KMS-11 (cell line): Measurements from ENCODE around the gene UBXN2A.
"Not testable (repeated sequence)": the region's sequence is repeated elsewhere in the genome, so short reads cannot be mapped to it uniquely, and the experiment has no call there.

Experiments
- H2AFZ ChIP-seq: fragments of 200-600 bp; sonication (generic); 2 replicates; pipeline ENCODE4 v1.6.1; 2016; ENCODE audit warnings: antibody characterized with exemption, mixed run types, low read depth
- H3K27ac ChIP-seq: fragments of 200-600 bp; sonication (generic); 2 replicates; pipeline ENCODE4 v1.6.1; 2016; ENCODE audit warnings: mild to moderate bottlenecking, mixed run types
- H3K27me3 ChIP-seq: fragments of 200-600 bp; sonication (generic); 2 replicates; pipeline ENCODE4 v1.6.1; 2017; ENCODE audit warnings: mild to moderate bottlenecking, low read depth, mixed run types, moderate library complexity; ENCODE audit not compliant: insufficient read depth
- H3K36me3 ChIP-seq: fragments of 200-600 bp; sonication (generic); 2 replicates; pipeline ENCODE4 v1.6.1; 2017; ENCODE audit warnings: mild to moderate bottlenecking, mixed run types; ENCODE audit not compliant: insufficient read depth
- H3K4me1 ChIP-seq: fragments of 200-600 bp; sonication (generic); 2 replicates; pipeline ENCODE4 v1.6.1; 2016; ENCODE audit warnings: mild to moderate bottlenecking, low read depth, mixed run types; ENCODE audit not compliant: poor library complexity, severe bottlenecking
- H3K4me2 ChIP-seq: fragments of 200-600 bp; sonication (generic); 2 replicates; pipeline ENCODE4 v1.7.0; 2016; ENCODE audit warnings: mild to moderate bottlenecking, mixed run types
- H3K4me3 ChIP-seq: fragments of 200-600 bp; sonication (generic); IDR thresholded peaks from 2 replicates; pipeline ENCODE4 v1.6.1; 2017; ENCODE audit warnings: low read depth, low read length, mixed read lengths; ENCODE audit not compliant: insufficient read depth
- H3K79me2 ChIP-seq: fragments of 200-600 bp; sonication (generic); 2 replicates; pipeline ENCODE4 v1.6.1; 2016; ENCODE audit warnings: low read depth, mixed run types; ENCODE audit not compliant: insufficient read depth
- H3K9ac ChIP-seq: fragments of 200-600 bp; sonication (generic); 2 replicates; pipeline ENCODE4 v1.6.1; 2016; ENCODE audit warnings: mild to moderate bottlenecking, mixed run types
- H4K20me1 ChIP-seq: fragments of 200-600 bp; sonication (generic); 2 replicates; pipeline ENCODE4 v1.6.1; 2016; ENCODE audit warnings: mild to moderate bottlenecking, mixed run types; ENCODE audit not compliant: insufficient read depth
- TF ChIP-seq, protein P1 (sequence below): fragments of 200-600 bp; sonication (generic); conservative IDR thresholded peaks from 2 replicates; pipeline ENCODE4 v1.6.1; 2017; ENCODE audit warnings: low read depth, mild to moderate bottlenecking, antibody characterized with exemption, low read length, moderate library complexity, mixed read lengths

Gene UBXN2A

DNA sequence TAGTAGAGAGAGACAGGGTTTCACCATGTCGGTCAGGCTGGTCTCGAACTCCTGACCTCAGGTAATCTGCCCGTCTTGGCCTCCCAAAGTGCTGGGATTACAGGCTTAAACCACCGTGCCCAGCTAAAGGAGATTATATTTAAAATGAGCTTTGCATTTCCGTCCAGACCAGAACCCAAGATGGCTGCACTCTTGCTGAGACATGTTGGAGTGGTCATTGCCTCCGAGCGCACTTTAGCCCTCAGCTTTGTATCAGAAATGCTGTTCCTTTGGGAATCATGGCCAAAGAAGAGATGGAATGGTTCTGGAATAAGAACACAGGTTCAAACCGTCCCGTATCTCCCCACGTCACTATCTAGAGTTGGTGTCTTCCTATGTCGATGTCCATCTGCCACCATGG, 3.4 kb downstream of the UBXN2A start:
- no peak overlapping the region for H3K4me2 ChIP-seq
- H3K27ac ChIP-seq, result no peak overlapping the region
- H3K27me3 ChIP-seq, result no peaks in the 10 kb centered on the region
- H3K79me2 ChIP-seq, result peaks cover 56% of the 10 kb centered on the region
- no peak overlapping the region for H3K4me3 ChIP-seq
- no peak overlapping the region for H3K9ac ChIP-seq
- no peaks in the 10 kb centered on the region; the same call in 1 of the 2 replicates for H4K20me1 ChIP-seq
- H3K36me3 ChIP-seq, result no peaks in the 10 kb centered on the region
- no peak overlapping the region for H2AFZ ChIP-seq
- peaks cover 13% of the 10 kb centered on the region for H3K4me1 ChIP-seq
- TF ChIP-seq, protein P1, sequence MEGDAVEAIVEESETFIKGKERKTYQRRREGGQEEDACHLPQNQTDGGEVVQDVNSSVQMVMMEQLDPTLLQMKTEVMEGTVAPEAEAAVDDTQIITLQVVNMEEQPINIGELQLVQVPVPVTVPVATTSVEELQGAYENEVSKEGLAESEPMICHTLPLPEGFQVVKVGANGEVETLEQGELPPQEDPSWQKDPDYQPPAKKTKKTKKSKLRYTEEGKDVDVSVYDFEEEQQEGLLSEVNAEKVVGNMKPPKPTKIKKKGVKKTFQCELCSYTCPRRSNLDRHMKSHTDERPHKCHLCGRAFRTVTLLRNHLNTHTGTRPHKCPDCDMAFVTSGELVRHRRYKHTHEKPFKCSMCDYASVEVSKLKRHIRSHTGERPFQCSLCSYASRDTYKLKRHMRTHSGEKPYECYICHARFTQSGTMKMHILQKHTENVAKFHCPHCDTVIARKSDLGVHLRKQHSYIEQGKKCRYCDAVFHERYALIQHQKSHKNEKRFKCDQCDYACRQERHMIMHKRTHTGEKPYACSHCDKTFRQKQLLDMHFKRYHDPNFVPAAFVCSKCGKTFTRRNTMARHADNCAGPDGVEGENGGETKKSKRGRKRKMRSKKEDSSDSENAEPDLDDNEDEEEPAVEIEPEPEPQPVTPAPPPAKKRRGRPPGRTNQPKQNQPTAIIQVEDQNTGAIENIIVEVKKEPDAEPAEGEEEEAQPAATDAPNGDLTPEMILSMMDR, result no peak

- no peaks in the 10 kb centered on the region for H3K27me3 ChIP-seq
- H2AFZ ChIP-seq, result no peak overlapping the region
- H3K27ac ChIP-seq, result no peak overlapping the region
- peaks cover 11% of the 10 kb centered on the region for H3K4me1 ChIP-seq
- H4K20me1 ChIP-seq, result no peaks in the 10 kb centered on the region; the same call in 1 of the 2 replicates
- H3K9ac ChIP-seq, result no peak overlapping the region
- H3K36me3 ChIP-seq, result no peaks in the 10 kb centered on the region
- no peak overlapping the region for H3K4me2 ChIP-seq
- TF ChIP-seq, protein P1, result no peak
- H3K79me2 ChIP-seq, result peaks cover 60% of the 10 kb centered on the region
- H3K4me3 ChIP-seq, result no peak overlapping the region
Observed at GRCh38 chr2:23944527-23944926, 4.3 kb downstream of the UBXN2A start.

GRCh38 chr2:23944976-23945375, 4.7 kb downstream of the UBXN2A start:
- no peak overlapping the region for H2AFZ ChIP-seq
- H3K9ac ChIP-seq, result no peak overlapping the region
- no peaks in the 10 kb centered on the region; the same call in 1 of the 2 replicates for H4K20me1 ChIP-seq
- TF ChIP-seq, protein P1, result no peak
- peaks cover 60% of the 10 kb centered on the region for H3K79me2 ChIP-seq
- no peaks in the 10 kb centered on the region for H3K36me3 ChIP-seq
- H3K27me3 ChIP-seq, result no peaks in the 10 kb centered on the region
- no peak overlapping the region for H3K4me2 ChIP-seq
- peaks cover 6% of the 10 kb centered on the region for H3K4me1 ChIP-seq
- no peak overlapping the region for H3K27ac ChIP-seq
- no peak overlapping the region for H3K4me3 ChIP-seq

DNA sequence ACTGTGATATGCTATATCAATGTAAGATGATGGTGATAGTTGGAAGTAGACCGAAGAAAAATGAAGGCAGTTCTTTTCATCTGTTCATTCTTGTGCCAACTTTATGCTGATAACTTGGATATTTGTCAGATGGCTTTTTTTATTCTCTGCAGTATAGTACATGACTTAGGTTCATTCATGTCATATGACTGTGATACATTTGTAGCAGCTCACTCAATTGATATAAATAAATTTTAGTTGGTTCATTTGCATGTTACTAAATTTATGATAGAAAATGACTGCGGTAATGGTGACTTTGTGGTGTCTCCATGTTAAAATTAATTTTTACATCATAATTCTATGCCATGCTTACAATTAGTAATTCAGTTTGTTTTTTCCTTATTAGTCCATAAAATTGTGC, 7.1 kb downstream of the UBXN2A start:
- Histone ChIP-seq H3K9ac (no peak overlapping the region), H3K36me3 (no peaks in the 10 kb centered on the region), H3K4me2 (no peak overlapping the region), H3K27me3 (no peaks in the 10 kb centered on the region), H4K20me1 (no peaks in the 10 kb centered on the region; the same call in 1 of the 2 replicates), H3K4me1 (no peaks in the 10 kb centered on the region), H3K4me3 (no peak overlapping the region), H3K27ac (no peak overlapping the region), H2AFZ (no peak overlapping the region), H3K79me2 (peaks cover 48% of the 10 kb centered on the region)
- TF ChIP-seq, protein P1, result no peak

DNA sequence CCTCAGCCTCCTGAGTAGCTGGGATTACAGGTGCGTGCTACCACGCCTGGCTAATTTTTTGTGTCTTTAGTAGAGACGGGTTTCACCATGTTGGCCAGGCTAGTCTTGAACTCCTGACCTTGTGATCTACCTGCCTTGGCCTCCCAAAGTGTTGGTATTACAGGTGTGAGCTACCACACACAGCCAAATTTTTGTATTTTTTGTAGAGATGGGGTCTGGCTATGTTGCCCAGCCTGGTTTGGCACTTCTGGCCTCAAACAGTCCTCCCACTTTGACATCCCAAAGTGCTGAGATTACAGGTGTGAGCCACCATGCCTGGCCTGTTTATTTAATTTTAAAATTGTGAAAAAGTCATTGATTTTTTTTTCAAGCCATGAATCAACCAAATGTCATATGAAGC, 12.3 kb downstream of the UBXN2A start:
- H3K27ac ChIP-seq, H3K4me3 ChIP-seq, H4K20me1 ChIP-seq, H3K9ac ChIP-seq, H3K36me3 ChIP-seq, H2AFZ ChIP-seq, H3K27me3 ChIP-seq, H3K4me2 ChIP-seq: not testable (repeated sequence)
- Histone ChIP-seq H3K4me1 (peaks cover 26% of the 10 kb centered on the region), H3K79me2 (peaks cover 46% of the 10 kb centered on the region; the same call in 1 of the 2 replicates)
